Measurements from ENCODE around the gene CRACDL.

The CRACDL gene

GRCh38 chr2:98807929-98808328 is 128.1 kb downstream of the CRACDL start:
- TF ChIP-seq, protein P1, sequence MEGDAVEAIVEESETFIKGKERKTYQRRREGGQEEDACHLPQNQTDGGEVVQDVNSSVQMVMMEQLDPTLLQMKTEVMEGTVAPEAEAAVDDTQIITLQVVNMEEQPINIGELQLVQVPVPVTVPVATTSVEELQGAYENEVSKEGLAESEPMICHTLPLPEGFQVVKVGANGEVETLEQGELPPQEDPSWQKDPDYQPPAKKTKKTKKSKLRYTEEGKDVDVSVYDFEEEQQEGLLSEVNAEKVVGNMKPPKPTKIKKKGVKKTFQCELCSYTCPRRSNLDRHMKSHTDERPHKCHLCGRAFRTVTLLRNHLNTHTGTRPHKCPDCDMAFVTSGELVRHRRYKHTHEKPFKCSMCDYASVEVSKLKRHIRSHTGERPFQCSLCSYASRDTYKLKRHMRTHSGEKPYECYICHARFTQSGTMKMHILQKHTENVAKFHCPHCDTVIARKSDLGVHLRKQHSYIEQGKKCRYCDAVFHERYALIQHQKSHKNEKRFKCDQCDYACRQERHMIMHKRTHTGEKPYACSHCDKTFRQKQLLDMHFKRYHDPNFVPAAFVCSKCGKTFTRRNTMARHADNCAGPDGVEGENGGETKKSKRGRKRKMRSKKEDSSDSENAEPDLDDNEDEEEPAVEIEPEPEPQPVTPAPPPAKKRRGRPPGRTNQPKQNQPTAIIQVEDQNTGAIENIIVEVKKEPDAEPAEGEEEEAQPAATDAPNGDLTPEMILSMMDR (IDR thresholded peaks at IDR 0.05): no peak
- no peak for TF ChIP-seq ZFX (IDR thresholded peaks at IDR 0.05; ENCODE audit: borderline replicate concordance)
- no peak overlapping the region for H3K27ac ChIP-seq

GRCh38 chr2:98807221-98807620 is 128.8 kb downstream of the CRACDL start:
- H3K27ac ChIP-seq: no peak overlapping the region
- no peak for TF ChIP-seq ZFX (IDR thresholded peaks at IDR 0.05; ENCODE audit: borderline replicate concordance)
- TF ChIP-seq, protein P1 (IDR thresholded peaks at IDR 0.05): no peak

DNA sequence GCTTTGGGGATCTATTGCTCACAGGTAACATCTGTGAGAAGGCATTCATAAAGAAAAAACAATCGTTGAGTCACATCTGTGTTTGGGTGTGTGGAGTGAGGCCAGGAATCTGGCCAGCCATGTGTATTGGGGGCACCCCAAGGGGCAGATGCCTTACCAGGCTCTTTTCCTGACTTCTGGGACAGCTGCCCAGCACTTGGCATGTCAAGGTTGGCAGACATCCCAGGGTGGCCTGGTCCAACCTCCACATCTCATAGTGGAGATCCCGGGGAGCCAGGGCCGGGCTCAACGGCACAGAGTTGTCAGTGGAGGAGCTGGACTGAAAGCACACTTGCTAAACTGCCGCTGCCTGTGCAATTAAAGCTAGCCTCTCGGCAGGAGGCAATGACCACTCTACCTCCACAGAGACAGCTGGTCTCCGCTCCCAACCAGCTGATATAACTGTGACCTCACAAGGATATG is 129.8 kb downstream of the CRACDL start:
- H3K27ac ChIP-seq: no peak overlapping the region

GRCh38 chr2:98805412-98806171 is 130.4 kb downstream of the CRACDL start:
- TF ChIP-seq, protein P1 (IDR thresholded peaks at IDR 0.05): no peak
- TF ChIP-seq ZFX (IDR thresholded peaks at IDR 0.05; ENCODE audit: borderline replicate concordance): no peak
- no peak overlapping the region for H3K27ac ChIP-seq

More for the DNA sequence above, 129.8 kb downstream of the CRACDL start:
- TF ChIP-seq ZFX (IDR thresholded peaks at IDR 0.05; ENCODE audit: borderline replicate concordance): no peak
- TF ChIP-seq, protein P1 (IDR thresholded peaks at IDR 0.05): no peak

GRCh38 chr2:98804736-98805135 is 131.3 kb downstream of the CRACDL start:
- TF ChIP-seq, protein P1 (IDR thresholded peaks at IDR 0.05): no peak
- no peak for TF ChIP-seq ZFX (IDR thresholded peaks at IDR 0.05; ENCODE audit: borderline replicate concordance)
- no peak overlapping the region for H3K27ac ChIP-seq

DNA sequence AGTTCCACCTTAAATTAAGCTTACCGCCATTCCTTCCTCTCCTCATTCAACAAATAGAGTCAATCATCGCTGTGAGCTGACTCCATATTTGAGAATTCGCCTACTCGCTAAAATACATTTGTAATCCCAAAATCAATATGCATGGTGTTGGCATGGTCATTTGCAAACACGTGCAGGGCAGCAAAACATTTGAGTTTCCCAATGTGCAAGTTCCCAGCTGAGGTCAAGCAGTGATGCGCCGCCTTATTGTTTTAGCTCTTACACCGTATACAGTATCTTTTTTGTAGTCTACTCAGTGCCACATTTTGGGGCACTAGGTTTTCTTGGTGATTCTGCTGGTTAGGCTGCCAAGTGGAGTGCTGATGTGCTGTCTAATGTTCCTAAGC is 131.8 kb downstream of the CRACDL start:
- H3K27ac ChIP-seq: no peak overlapping the region
- TF ChIP-seq, protein P1 (IDR thresholded peaks at IDR 0.05): no peak
- TF ChIP-seq ZFX (IDR thresholded peaks at IDR 0.05; ENCODE audit: borderline replicate concordance): no peak
